GM12801 (cell line): ENCODE data around the gene SPAG6.

ENCODE experiments used
- CTCF ChIP-seq: IDR thresholded peaks from one replicate; pipeline ENCODE4 v1.5.1; 2011; ENCODE audit warnings: control low read depth; ENCODE audit not compliant: insufficient read length; ENCODE audit errors: extremely low read depth

The SPAG6 gene

GRCh38 chr10:22319980-22320558 lies 25.2 kb upstream of the SPAG6 start:
- TF ChIP-seq CTCF = no peak

GRCh38 chr10:22320591-22321155 lies 24.6 kb upstream of the SPAG6 start, which contains the start of gene BMI1:
TSS of gene BMI1 (plus strand) at chr10:22321099. CDS start at chr10:22326450, 5,351 bp downstream.
- no peak for TF ChIP-seq CTCF

- no peak for TF ChIP-seq CTCF
Measured at GRCh38 chr10:22321156-22321923, 24.0 kb upstream of the SPAG6 start.

GRCh38 chr10:22321924-22322640 lies 23.2 kb upstream of the SPAG6 start:
- no peak for TF ChIP-seq CTCF

- no peak for TF ChIP-seq CTCF
Measured at GRCh38 chr10:22322641-22323160, 22.6 kb upstream of the SPAG6 start.

GRCh38 chr10:22323538-22324305 lies 21.6 kb upstream of the SPAG6 start:
- no peak for TF ChIP-seq CTCF
